H9 (cell line): Measurements from ENCODE around the gene PERCC1. TPM values are rescaled to one million over a fixed set of nuclear protein-coding genes. Genes with fewer than 3 reads are reported as not detected.

ENCODE experiments used
- DNase-seq: peaks from one replicate; pipeline ENCODE4 v3.0.0-alpha.2; 2017
- H2AFZ ChIP-seq: one replicate; pipeline ENCODE4 v1.6.1; 2013; ENCODE audit warnings: mild to moderate bottlenecking, low read length, control low read depth, moderate library complexity
- H2AK5ac ChIP-seq: 2 replicates; pipeline ENCODE4 v1.6.1; 2013; ENCODE audit warnings: low read length, control low read depth, mixed read lengths; ENCODE audit not compliant: insufficient read length
- H2BK120ac ChIP-seq: one replicate; pipeline ENCODE4 v1.6.1; 2013; ENCODE audit warnings: low read depth, mild to moderate bottlenecking, low read length, control low read depth, inconsistent platforms; ENCODE audit not compliant: poor library complexity, severe bottlenecking
- H2BK12ac ChIP-seq: 2 replicates; pipeline ENCODE4 v1.6.1; 2013; ENCODE audit warnings: low read length, control low read depth, mixed read lengths, low read depth; ENCODE audit not compliant: insufficient read length
- H2BK15ac ChIP-seq: 2 replicates; pipeline ENCODE4 v1.6.1; 2013; ENCODE audit warnings: low read depth, low read length, control low read depth
- H2BK20ac ChIP-seq: one replicate; pipeline ENCODE4 v1.6.1; 2013; ENCODE audit warnings: low read depth, mild to moderate bottlenecking, low read length, control low read depth, inconsistent platforms; ENCODE audit not compliant: poor library complexity, severe bottlenecking
- H2BK5ac ChIP-seq: 2 replicates; pipeline ENCODE4 v1.6.1; 2013; ENCODE audit warnings: low read length, control low read depth, mixed read lengths; ENCODE audit not compliant: insufficient read length
- H3K14ac ChIP-seq: 2 replicates; pipeline ENCODE4 v1.6.1; 2013; ENCODE audit warnings: low read length, control low read depth; ENCODE audit not compliant: insufficient read depth
- H3K18ac ChIP-seq: 2 replicates; pipeline ENCODE4 v1.6.1; 2013; ENCODE audit warnings: low read depth, mild to moderate bottlenecking, mixed read lengths, low read length, control low read depth; ENCODE audit not compliant: insufficient read length
- H3K23ac ChIP-seq: 2 replicates; pipeline ENCODE4 v1.6.1; 2013; ENCODE audit warnings: low read length, control low read depth, mixed read lengths, low read depth; ENCODE audit not compliant: insufficient read length
- H3K23me2 ChIP-seq: 2 replicates; pipeline ENCODE4 v1.6.1; 2013; ENCODE audit warnings: low read depth, mild to moderate bottlenecking, mixed read lengths, low read length, control low read depth; ENCODE audit not compliant: insufficient read length, poor library complexity, severe bottlenecking
- H3K27ac ChIP-seq: 2 replicates; pipeline ENCODE4 v1.5.1; 2013; ENCODE audit warnings: low read length, control low read depth, mixed read lengths, low read depth; ENCODE audit not compliant: insufficient read length
- H3K27me3 ChIP-seq: 2 replicates; pipeline ENCODE4 v1.6.1; 2013; ENCODE audit warnings: low read length, control low read depth, inconsistent platforms; ENCODE audit not compliant: insufficient read depth
- H3K4ac ChIP-seq: 2 replicates; pipeline ENCODE4 v1.6.1; 2013; ENCODE audit warnings: low read depth, mild to moderate bottlenecking, control low read depth, inconsistent platforms, low read length, moderate library complexity
- H3K4me1 ChIP-seq: 2 replicates; pipeline ENCODE4 v1.6.1; 2013; ENCODE audit warnings: low read length, control low read depth, inconsistent platforms; ENCODE audit not compliant: insufficient read depth
- H3K4me2 ChIP-seq: 2 replicates; pipeline ENCODE4 v1.6.1; 2013; ENCODE audit warnings: low read length, control low read depth, mixed read lengths; ENCODE audit not compliant: insufficient read length, insufficient read depth
- H3K56ac ChIP-seq: 2 replicates; pipeline ENCODE4 v1.6.1; 2013; ENCODE audit warnings: low read depth, mild to moderate bottlenecking, mixed read lengths, low read length, control low read depth; ENCODE audit not compliant: insufficient read length
- H3K79me1 ChIP-seq: 2 replicates; pipeline ENCODE4 v1.6.1; 2013; ENCODE audit warnings: low read depth, mild to moderate bottlenecking, moderate library complexity, low read length, control low read depth, inconsistent platforms; ENCODE audit not compliant: insufficient read depth, poor library complexity, severe bottlenecking
- H3K79me2 ChIP-seq: 2 replicates; pipeline ENCODE4 v1.6.1; 2013; ENCODE audit warnings: low read length, control low read depth, inconsistent platforms; ENCODE audit not compliant: insufficient read depth
- H3K9ac ChIP-seq: 2 replicates; pipeline ENCODE4 v1.6.1; 2013; ENCODE audit warnings: low read length, control low read depth, mixed read lengths; ENCODE audit not compliant: insufficient read length; ENCODE audit errors: extremely low read depth
- H3K9me3 ChIP-seq: one replicate; pipeline ENCODE4 v1.6.1; 2013; ENCODE audit warnings: low read depth, low read length, inconsistent platforms; ENCODE audit not compliant: control insufficient read depth
- H3T11ph ChIP-seq: one replicate; pipeline ENCODE4 v1.6.1; 2013; ENCODE audit warnings: mild to moderate bottlenecking, low read length, control low read depth, inconsistent platforms
- H4K20me1 ChIP-seq: one replicate; pipeline ENCODE4 v1.6.1; 2013; ENCODE audit not compliant: control insufficient read depth, insufficient read length, insufficient read depth
- H4K5ac ChIP-seq: 2 replicates; pipeline ENCODE4 v1.6.1; 2013; ENCODE audit warnings: low read depth, mild to moderate bottlenecking, mixed read lengths, low read length, control low read depth; ENCODE audit not compliant: insufficient read length
- H4K8ac ChIP-seq: replicated peaks from 2 replicates; pipeline ENCODE4 v1.6.1; 2013; ENCODE audit warnings: low read length, control low read depth, mixed read lengths, low read depth; ENCODE audit not compliant: insufficient read length
- H4K91ac ChIP-seq: 2 replicates; pipeline ENCODE4 v1.6.1; 2013; ENCODE audit warnings: low read depth, mild to moderate bottlenecking, moderate library complexity, mixed read lengths, low read length, control low read depth; ENCODE audit not compliant: insufficient read length
- H3K27ac Mint-ChIP-seq, 3 experiments: 2 replicates in 2 of 3; 3 replicates in 1 of 3; pipeline ENCODE4 v1.8.0; 2020 to 2021; ENCODE audit warnings: mixed read lengths in 3 of 3, mild to moderate bottlenecking in 1 of 3, moderate library complexity in 1 of 3
- H3K27me3 Mint-ChIP-seq: 2 replicates; pipeline ENCODE4 v1.8.0; 2021; ENCODE audit warnings: low read depth, mild to moderate bottlenecking, moderate library complexity, mixed read lengths
- H3K36me3 Mint-ChIP-seq, 3 experiments: 2 replicates in 2 of 3; 3 replicates in 1 of 3; pipeline ENCODE4 v1.8.0; 2020 to 2021; ENCODE audit warnings: low read depth in 3 of 3, mixed read lengths in 3 of 3; ENCODE audit not compliant: insufficient read depth in 1 of 3
- H3K4me1 Mint-ChIP-seq, 2 experiments: 2 replicates each; pipeline ENCODE4 v1.8.0; 2020; ENCODE audit warnings: mixed read lengths in 2 of 2
- H3K4me3 Mint-ChIP-seq, 2 experiments: 2 replicates in 1 of 2; 3 replicates in 1 of 2; pipeline ENCODE4 v1.8.0; 2020 to 2021; ENCODE audit warnings: mild to moderate bottlenecking in 2 of 2, mixed read lengths in 2 of 2, moderate library complexity in 1 of 2
- H3K9me3 Mint-ChIP-seq, 2 experiments: 2 replicates in 1 of 2; 3 replicates in 1 of 2; pipeline ENCODE4 v1.8.0; 2020; ENCODE audit warnings: mild to moderate bottlenecking in 2 of 2, mixed read lengths in 2 of 2, moderate library complexity in 1 of 2
- CTCF ChIP-seq: fragments of 200-600 bp; sonication (generic); conservative IDR thresholded peaks from 3 replicates; pipeline ENCODE4 v1.8.0; 2021; ENCODE audit warnings: antibody characterized with exemption, mild to moderate bottlenecking
- WGBS: extraction: QIAGEN DNeasy Blood & Tissue Kit; methylation state at CpG from one replicate; pipeline ENCODE4 v1.1.7; 2013; ENCODE audit warnings: missing lambda C conversion rate, low lambda C conversion rate, mixed read lengths; ENCODE audit not compliant: insufficient read length; ENCODE audit errors: extremely low coverage; 5-methylcytosine and 5-hydroxymethylcytosine counted together
- total RNA-seq: library from RNA; stranded (reverse); gene quantifications from 2 replicates; pipeline ENCODE4 v1.2.1, GENCODE V29; 2021

The PERCC1 gene
- total RNA-seq, 1 experiment from 2014 or later = not detected

- H4K91ac ChIP-seq = no peak overlapping the region
- no peak overlapping the region for H3K9ac ChIP-seq
- H3K4me3 Mint-ChIP-seq = no peak overlapping the region
- H3K4me2 ChIP-seq = no peak overlapping the region
- no peak overlapping the region for H2BK15ac ChIP-seq
- H4K20me1 ChIP-seq = no peaks in the 10 kb centered on the region
- H3K79me2 ChIP-seq = no peaks in the 10 kb centered on the region
- H2AFZ ChIP-seq = no peak overlapping the region
- no peak overlapping the region for H2AK5ac ChIP-seq
- H3K23ac ChIP-seq = no peak overlapping the region
- H3K9me3 Mint-ChIP-seq = no peaks in the 10 kb centered on the region
- H4K8ac ChIP-seq = no peak overlapping the region
- no peaks in the 10 kb centered on the region for H3K27me3 Mint-ChIP-seq
- H3K9me3 ChIP-seq = no peaks in the 10 kb centered on the region
- DNase-seq = peak; percentile 60
- H3K4ac ChIP-seq = no peak overlapping the region
- H3K18ac ChIP-seq = no peak overlapping the region
- peak; percentile 21; the same call in 1 of the 3 replicates for TF ChIP-seq CTCF
- no peaks in the 10 kb centered on the region for H3K79me1 ChIP-seq
- H3K27ac Mint-ChIP-seq = no peak overlapping the region; a peak in 1 of 7 replicates
- WGBS = no CpG with 5 or more reads among the region's 32 CpGs
- no peak overlapping the region for H2BK20ac ChIP-seq
- no peak overlapping the region for H3K27ac ChIP-seq
- H3K4me1 Mint-ChIP-seq = no peaks in the 10 kb centered on the region; a peak in 1 of 4 replicates
- no peak overlapping the region for H4K5ac ChIP-seq
- no peaks in the 10 kb centered on the region for H3K27me3 ChIP-seq
- H2BK120ac ChIP-seq = no peak overlapping the region
- H3K56ac ChIP-seq = no peak overlapping the region
- H2BK5ac ChIP-seq = no peak overlapping the region
- no peaks in the 10 kb centered on the region for H3K4me1 ChIP-seq
- no peak overlapping the region for H3K14ac ChIP-seq
- no peak overlapping the region for H3T11ph ChIP-seq
- H3K36me3 Mint-ChIP-seq = no peaks in the 10 kb centered on the region
- H2BK12ac ChIP-seq = no peak overlapping the region
- H3K23me2 ChIP-seq = no peaks in the 10 kb centered on the region
Observed at GRCh38 chr16:1435921-1436697, 5.2 kb downstream of the PERCC1 start.
